Hepatocyte (in vitro differentiated cells): ENCODE measurements around the gene FGR.

ENCODE experiments used
- CTCF ChIP-seq: fragments of 200-600 bp; sonication (generic); IDR thresholded peaks from 2 replicates; pipeline ENCODE4 v1.5.1; 2016; ENCODE audit warnings: antibody characterized with exemption, mild to moderate bottlenecking; ENCODE audit not compliant: poor library complexity
- EZH2 ChIP-seq: fragments of 200-600 bp; sonication (generic); IDR thresholded peaks from 2 replicates; pipeline ENCODE4 v1.6.1; 2016; ENCODE audit warnings: antibody characterized with exemption, mild to moderate bottlenecking, borderline replicate concordance
- EZH2phosphoT487 ChIP-seq: fragments of 200-600 bp; sonication (generic); IDR thresholded peaks from one replicate; pipeline ENCODE4 v1.6.1; 2018; ENCODE audit warnings: antibody characterized with exemption, mild to moderate bottlenecking, low read depth, moderate library complexity; ENCODE audit not compliant: unreplicated experiment, severe bottlenecking

- TF ChIP-seq CTCF (no peak), EZH2 (no peak), EZH2phosphoT487 (no peak)
Observed at GRCh38 chr1:27567146-27567526, 67.8 kb downstream of the FGR start.
